ENCODE measurements around the gene RYR2.

Gene RYR2

DNA sequence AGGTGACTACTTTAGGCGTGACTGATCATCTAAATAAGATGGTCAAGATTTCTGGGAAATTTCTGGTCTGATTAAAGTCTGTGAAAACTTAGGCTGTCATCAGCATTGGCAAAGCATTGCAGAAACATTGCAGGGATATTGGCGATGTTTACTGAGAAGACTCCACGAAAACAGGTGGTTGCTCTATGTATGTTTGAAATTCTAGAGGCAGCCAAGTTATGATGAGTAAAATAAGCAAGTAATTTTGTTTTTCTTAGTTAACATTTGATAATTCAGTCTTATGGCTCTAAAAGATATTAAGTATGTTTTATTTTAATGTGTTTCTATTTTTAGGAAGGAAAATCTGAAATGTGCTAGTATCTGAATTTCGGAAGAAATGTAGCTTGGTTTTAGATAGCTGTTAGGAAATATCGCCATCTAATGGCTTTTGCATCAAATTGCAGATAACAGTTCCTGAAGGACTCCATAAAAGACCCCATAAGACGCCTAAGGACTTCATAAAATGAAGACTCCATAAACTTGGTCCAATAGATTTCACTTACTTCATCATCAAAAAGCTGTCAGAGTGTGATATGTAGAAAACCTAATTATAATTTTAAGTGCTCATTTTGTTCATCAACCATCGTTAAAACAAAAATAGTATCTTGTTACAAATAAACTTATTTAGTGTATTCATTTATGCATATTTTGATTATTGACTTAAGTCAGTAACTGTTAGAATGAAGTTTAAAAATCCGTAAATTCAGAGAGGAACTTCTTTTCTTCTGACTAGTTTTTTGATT, 344.6 kb downstream of the RYR2 start:
- no peak overlapping the region for H3K4me3 ChIP-seq (replicated peaks in 1 of 2; ENCODE audit: low read depth in 2 of 2, low read length in 2 of 2)
- peak; percentile 50 to 62 for DNase-seq (ENCODE audit: low read depth in 2 of 2)
- TF ChIP-seq, protein P1, sequence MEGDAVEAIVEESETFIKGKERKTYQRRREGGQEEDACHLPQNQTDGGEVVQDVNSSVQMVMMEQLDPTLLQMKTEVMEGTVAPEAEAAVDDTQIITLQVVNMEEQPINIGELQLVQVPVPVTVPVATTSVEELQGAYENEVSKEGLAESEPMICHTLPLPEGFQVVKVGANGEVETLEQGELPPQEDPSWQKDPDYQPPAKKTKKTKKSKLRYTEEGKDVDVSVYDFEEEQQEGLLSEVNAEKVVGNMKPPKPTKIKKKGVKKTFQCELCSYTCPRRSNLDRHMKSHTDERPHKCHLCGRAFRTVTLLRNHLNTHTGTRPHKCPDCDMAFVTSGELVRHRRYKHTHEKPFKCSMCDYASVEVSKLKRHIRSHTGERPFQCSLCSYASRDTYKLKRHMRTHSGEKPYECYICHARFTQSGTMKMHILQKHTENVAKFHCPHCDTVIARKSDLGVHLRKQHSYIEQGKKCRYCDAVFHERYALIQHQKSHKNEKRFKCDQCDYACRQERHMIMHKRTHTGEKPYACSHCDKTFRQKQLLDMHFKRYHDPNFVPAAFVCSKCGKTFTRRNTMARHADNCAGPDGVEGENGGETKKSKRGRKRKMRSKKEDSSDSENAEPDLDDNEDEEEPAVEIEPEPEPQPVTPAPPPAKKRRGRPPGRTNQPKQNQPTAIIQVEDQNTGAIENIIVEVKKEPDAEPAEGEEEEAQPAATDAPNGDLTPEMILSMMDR (IDR thresholded peaks at IDR 0.05; ENCODE audit: low read depth, low read length) = peak; percentile 66

DNA sequence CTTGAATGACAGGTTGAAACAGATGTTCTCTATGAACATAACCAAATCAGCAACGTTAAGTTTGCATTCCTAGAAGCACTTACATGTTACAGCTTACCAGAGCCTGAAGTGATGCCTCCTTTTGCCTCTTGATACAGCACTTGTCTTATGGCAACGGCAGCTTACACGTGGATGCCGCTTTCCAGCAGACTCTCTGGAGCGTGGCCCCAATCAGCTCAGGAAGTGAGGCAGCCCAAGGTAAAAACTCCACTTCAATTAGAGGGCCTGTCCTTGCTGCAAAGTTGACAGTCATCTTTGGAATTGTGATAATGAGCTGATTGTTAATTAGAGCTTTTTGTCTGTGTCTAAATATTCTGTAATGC, 345.1 kb downstream of the RYR2 start:
- DNase-seq (ENCODE audit: low read depth in 2 of 2) = no peak
- TF ChIP-seq, protein P1 (IDR thresholded peaks at IDR 0.05; ENCODE audit: low read depth, low read length) = no peak
- H3K4me3 ChIP-seq (replicated peaks in 1 of 2; ENCODE audit: low read depth in 2 of 2, low read length in 2 of 2) = no peak overlapping the region

DNA sequence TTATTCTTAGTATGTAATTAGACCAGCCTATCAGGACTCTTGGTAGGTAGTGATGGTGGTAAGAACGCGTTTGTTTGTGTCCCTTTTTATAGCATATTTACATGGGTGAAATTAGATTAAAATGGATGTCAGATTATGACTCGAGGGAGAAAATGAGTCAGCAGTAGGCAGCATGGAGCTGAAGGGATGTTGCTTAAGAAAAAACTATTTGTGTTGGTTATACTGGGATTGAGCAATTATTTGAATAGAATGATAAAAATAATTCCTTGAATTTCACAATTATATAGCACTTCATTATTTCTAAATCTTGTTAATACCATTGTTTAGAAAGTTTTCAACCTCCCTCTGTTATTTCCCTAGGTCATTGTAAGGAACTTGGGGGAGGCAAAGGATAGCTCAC, 348.8 kb downstream of the RYR2 start:
- TF ChIP-seq, protein P1 (IDR thresholded peaks at IDR 0.05; ENCODE audit: low read depth, low read length) = no peak
- DNase-seq (ENCODE audit: low read depth in 2 of 2) = peak; percentile 34 to 67
- H3K4me3 ChIP-seq (replicated peaks in 1 of 2; ENCODE audit: low read depth in 2 of 2, low read length in 2 of 2) = no peak overlapping the region

DNA sequence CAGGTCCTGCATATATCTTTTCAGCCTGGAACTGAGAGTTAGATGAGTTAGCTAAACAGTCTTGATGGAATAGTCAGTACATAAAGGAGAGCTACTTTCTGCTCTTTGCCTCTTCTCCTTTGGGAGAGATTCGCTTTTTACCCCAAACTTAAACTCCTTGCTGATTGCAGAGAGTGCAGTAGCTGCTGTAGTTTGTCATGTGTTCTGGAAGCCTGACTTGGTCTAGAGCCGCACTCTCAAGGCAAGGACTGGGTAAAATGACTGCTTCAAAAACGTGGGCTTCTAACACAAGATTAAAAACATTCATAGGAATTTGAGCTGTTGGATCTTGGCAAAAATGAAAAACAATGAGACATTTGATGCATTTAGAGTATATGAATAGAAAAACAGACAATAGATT, 351.6 kb downstream of the RYR2 start:
- no peak for DNase-seq (ENCODE audit: low read depth in 2 of 2)
- TF ChIP-seq, protein P1 (IDR thresholded peaks at IDR 0.05; ENCODE audit: low read depth, low read length) = no peak
- H3K4me3 ChIP-seq (replicated peaks in 1 of 2; ENCODE audit: low read depth in 2 of 2, low read length in 2 of 2) = no peak overlapping the region

DNA sequence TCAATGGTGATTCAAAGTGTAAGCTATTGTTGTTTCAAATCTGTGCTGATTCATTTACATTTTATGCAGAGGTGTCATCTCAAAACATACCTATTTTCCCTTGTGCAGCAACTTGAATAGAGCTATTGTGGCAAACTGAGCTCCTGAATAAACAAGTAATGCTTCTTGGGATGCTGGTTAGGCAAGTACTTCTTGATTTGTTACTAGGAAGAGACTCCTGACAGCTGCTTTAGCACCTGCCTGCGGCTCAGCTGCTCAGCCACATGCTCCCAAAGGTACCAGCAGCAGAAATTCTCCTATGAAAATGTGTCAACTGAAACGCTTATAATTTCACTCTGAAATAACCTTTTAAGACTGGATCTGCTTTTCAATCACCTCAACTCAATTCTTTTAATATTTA, 352.3 kb downstream of the RYR2 start:
- no peak for DNase-seq (ENCODE audit: low read depth in 2 of 2)
- TF ChIP-seq, protein P1 (IDR thresholded peaks at IDR 0.05; ENCODE audit: low read depth, low read length) = no peak
- no peak overlapping the region for H3K4me3 ChIP-seq (replicated peaks in 1 of 2; ENCODE audit: low read depth in 2 of 2, low read length in 2 of 2)

DNA sequence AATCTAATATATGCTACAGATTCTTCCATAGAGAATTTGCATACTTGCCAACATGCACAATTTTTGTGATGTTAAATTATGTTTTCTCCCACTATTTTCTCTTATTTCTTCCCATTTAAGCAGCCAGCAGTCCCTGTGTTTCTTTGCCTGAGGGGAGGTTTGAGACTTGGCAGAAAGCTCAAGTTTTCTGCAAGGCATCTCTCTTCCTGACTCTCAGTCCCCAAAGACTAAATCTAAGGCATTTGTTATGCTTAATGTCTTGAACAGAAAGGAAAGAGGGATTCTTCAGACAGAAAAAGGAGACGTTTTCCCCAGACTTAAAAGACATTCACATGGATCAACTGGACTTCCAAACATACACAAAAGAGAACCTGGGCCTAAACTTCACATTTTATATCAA, 354.4 kb downstream of the RYR2 start:
- TF ChIP-seq, protein P1 (IDR thresholded peaks at IDR 0.05; ENCODE audit: low read depth, low read length) = no peak
- no peak for DNase-seq (ENCODE audit: low read depth in 2 of 2)
- no peak overlapping the region for H3K4me3 ChIP-seq (replicated peaks in 1 of 2; ENCODE audit: low read depth in 2 of 2, low read length in 2 of 2)

DNA sequence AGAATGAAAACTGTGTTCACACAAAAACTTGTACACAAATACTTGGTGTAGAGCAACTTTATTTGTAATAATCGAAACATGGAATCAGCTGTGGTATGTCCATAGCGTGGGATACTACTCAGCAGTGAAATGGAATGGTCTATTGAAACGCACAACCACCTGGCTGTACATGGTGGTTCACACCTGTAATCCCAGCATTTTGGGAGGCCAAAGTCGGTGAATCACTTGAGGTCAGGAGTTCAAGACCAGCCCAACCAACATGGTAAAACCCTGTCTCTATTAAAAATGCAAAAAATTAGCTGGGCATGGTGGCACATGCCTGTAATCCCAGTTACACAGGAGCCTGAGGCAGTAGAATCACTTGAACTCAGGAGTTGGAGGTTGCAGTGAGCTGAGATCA, 356.8 kb downstream of the RYR2 start:
- no peak for DNase-seq (ENCODE audit: low read depth in 2 of 2)
- H3K4me3 ChIP-seq (replicated peaks in 1 of 2; ENCODE audit: low read depth in 2 of 2, low read length in 2 of 2) = no peak overlapping the region
- TF ChIP-seq, protein P1 (IDR thresholded peaks at IDR 0.05; ENCODE audit: low read depth, low read length) = no peak

All from cardiac fibroblast (primary cell).